Measurements from ENCODE around the gene ADAM19.

Gene ADAM19

DNA sequence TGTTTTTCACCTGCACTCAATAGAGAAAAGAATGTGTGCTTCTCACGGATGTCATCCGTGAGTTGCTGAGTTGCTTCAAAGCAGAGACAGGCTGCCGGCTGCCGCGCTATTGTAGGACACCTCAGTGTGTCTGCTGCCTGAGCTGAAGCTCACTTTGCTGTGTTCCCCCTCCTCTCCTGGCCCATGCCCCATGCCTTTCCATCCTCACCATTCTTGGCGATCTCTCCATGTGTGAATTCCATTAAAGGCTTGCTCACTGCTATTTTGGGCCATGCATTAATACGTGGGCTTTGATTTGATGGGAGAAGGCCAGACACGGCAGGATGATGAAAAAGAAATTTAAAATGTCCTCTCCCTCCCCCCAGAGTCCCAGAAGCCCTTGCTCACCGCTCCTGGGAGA lies 14.5 kb downstream of the ADAM19 start:
- no peak for DNase-seq (ENCODE audit: low spot score)

DNA sequence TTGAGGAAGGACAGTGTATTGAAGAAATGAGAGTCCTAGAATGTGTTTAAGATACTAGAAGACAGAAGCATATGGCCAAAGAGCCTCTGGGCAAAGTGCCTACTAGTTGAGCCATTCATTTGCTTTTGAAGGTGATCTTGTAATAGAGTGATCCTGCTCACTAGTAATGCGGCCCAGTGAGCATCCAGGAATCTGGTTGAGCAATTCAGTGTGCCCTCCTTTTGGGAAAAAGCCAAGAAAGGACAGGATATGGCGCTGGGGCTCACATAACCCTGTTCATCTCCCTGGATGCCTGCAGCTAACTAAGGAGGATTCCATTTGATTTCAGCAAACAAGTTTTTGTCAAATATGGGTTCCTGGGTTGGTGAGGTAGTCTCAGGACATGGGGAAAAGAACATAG lies 16.3 kb downstream of the ADAM19 start:
- DNase-seq (ENCODE audit: low spot score), result no peak

DNA sequence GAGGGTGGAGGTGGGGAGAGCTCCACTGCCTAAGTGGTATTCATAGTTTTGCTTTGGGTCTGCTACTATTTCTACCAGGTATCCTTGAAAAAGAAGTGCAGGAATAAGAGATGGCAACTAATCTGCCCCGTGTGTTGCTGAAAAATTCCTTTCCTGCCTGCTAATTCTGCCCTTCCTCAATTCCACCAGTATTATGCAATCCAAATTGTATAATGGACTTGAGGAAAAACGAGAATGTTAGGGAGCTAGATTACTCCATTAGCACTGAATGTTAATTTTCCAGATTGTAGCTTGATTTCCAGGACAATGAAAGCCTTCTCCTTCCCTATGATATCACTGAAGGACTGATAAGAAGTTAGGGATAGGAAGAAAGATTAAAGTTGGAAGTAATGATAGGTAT lies 16.9 kb downstream of the ADAM19 start:
- DNase-seq (ENCODE audit: low spot score), result no peak

DNA sequence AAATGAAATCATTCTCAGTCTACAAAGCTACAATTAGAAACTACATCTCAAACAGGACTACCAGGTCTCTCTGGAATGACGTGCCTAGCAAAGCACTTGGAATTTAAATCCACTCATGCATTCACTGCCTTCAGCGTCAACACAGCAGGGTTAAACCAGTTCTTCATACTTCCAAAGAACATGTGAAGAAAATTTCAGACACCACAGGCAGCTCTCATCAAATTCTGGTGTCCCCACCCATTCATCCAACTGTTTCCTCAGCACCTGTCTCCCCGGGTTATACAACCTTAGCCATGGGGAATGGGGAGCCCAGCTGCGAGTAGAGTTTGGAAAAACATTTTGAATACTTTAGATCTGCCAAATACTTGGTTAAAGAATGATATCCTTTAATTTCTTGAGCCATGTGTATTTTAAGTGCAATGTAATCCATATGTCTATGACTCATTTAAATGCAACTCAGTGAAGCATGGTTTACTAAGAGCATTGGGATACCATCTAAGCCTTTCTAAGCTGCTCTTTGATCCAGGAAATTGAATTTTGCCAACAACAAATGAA lies 17.5 kb downstream of the ADAM19 start:
- no peak for DNase-seq (ENCODE audit: low spot score)

DNA sequence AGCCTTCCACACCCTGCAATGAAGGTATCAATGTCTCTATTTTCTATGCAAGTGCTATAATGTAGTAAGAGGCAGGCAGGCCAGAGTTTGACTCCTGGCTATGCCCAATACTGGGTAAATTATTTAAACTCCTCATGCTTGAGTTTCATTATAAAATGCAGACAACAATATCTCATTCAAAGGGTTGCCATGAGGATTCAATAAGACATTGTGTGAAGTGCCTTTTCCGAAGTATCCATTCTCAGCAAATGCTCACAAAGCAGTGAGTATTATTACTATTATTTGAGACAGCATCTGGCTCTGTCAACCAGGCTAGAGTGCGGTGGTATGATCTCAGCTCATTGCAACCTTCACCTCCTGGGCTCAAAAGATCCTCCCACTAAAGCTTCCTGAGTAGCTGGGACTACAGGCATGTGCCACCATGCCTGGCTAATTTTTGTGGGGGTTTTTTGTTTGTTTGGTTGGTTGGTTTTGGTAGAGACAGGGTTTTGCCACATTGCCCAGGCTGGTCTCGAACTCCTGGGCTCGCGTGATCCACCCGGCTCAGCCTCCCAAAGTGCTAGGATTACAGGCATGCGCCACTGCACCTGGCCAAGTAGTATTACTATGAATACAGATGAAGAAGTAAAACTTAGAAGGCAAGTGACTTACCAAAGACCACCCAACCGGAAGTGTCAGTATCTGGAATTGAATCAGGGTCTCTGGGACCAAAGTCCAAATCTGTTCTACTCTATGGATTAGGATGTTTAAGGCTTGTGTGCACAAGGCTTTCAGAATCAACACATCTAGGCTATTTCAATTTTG lies 18.8 kb downstream of the ADAM19 start:
- no peak for DNase-seq (ENCODE audit: low spot score)

GRCh38 chr5:157555037-157555640 lies 20.4 kb downstream of the ADAM19 start:
- DNase-seq (ENCODE audit: low spot score), result no peak

DNA sequence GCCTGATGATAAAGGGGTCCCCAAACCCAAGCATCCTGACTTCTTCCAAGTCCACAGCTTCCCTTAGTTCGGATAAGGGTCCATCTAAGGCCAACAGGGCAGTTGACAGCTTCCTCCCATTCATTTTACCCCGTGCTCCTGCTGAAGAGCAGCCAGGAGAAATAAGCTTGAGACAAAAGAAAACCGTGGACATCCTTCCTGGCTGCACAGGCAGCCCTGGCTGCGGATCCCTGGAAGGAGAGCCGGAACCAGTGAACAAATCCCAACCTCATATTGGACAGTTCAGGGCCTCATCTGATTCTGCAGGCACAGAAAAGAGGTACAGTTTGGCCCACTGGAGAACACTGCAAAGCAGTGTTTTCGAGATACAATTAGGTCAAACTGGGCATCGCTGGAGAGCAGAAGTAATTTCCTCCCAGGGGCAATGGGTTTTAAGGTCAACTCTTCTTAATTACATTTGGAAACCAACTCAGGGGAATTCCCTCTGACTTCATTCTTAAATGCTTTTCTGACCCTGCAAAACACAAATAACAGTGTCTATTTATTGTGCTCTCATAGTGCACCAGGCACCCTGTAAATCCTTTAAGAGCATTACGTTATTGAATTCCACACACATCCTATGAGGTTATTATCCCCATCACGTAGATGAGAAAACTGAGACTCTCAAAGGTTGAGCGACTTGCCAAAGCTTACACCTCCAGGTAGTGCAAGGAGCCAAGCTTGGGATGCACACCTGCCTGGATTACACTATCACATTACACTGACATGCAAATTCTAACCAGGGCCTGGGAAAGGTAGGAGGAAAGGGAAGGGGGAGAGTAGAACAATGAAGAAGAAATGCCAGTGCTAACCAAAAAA lies 21.2 kb downstream of the ADAM19 start:
- no peak for DNase-seq (ENCODE audit: low spot score)

DNA sequence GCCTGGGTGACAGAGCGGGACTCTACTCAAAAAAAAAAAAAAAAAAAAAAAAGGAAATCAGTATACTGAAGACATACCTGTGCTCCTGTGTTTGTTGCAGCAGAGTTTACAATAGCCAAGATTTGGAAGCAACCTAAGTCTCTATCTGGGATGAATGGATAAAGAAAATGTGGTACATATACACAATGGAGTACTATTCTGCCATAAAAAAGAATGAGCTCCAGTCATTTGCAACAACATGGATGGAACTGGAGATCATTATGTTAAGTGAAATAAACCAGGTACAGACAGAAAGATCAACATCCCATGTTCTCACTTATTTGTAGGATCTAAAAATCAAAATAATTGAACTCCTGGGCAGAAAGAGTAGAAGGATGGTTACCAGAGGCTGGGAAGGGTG lies 22.9 kb downstream of the ADAM19 start:
- no peak for DNase-seq (ENCODE audit: low spot score)

- DNase-seq (ENCODE audit: low spot score), result no peak
These were observed 24.9 kb downstream of the ADAM19 start for GRCh38 chr5:157550663-157551062.

DNA sequence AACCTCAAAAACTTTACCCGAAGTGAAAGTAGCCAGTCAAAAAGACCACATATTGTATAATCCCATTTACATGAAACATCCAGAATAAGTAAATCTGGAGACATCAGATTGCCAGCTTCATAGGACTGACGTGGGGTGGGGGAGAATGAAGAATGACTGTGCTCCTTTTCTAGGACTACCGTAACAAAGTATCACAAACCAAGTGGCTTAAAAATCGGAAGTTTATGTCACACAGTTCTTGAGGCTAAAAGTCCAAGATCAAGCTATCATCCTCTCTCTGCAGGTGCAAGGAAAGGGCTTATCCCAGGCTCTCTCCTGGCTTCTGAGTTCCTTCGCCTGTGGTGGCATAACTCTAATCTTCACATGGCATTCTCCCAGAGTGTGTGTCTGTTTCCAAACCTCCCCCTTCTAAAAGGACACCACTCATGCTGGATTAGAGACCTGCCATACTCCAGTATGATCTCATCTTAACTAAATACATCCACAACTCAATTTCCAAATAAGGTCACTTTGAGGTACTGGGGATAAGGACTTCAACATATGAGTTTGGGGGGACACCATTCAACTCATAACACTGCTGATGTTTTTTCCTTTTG lies 25.5 kb downstream of the ADAM19 start:
- DNase-seq (ENCODE audit: low spot score), result no peak

GRCh38 chr5:157549283-157549629 lies 26.3 kb downstream of the ADAM19 start:
- no peak for DNase-seq (ENCODE audit: low spot score)

GRCh38 chr5:157548513-157549282 lies 26.9 kb downstream of the ADAM19 start:
- DNase-seq (ENCODE audit: low spot score), result no peak

GRCh38 chr5:157547941-157548512 lies 27.5 kb downstream of the ADAM19 start:
- no peak for DNase-seq (ENCODE audit: low spot score)

GRCh38 chr5:157546456-157547100 lies 29.0 kb downstream of the ADAM19 start:
- no peak for DNase-seq (ENCODE audit: low spot score)

DNA sequence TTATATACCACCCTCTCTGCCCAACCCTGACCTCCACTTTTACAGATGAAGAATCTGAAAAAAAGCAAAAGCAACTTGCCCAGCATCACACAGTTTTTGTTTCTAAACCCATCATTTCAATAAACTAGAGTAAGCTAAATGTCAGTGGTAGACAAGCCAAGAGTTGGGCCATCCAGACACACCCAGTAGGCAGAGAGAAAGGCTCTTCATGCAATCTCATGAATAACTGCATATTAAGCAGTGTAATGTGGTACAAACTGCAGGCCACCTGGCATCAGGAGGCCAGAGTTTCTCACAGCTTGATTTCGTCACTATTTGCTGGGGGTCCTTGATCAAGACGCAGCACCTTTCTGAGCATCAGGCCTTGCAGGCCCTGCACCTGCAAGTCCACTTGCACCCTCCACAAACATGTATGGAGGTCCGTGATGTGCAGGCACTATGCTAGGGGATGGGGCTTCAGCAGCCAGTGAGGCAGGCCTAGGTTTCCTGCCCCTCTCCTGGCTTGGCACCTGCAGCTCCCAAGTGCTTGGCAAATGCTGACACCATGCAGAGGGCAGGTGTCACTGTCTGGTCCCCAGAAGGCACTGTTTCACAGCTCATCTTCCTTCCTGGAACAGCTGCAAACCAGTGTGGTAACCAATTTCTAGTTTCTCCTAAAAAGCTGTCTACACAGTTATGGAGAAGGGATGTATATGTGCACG lies 29.8 kb downstream of the ADAM19 start:
- DNase-seq (ENCODE audit: low spot score), result no peak

DNA sequence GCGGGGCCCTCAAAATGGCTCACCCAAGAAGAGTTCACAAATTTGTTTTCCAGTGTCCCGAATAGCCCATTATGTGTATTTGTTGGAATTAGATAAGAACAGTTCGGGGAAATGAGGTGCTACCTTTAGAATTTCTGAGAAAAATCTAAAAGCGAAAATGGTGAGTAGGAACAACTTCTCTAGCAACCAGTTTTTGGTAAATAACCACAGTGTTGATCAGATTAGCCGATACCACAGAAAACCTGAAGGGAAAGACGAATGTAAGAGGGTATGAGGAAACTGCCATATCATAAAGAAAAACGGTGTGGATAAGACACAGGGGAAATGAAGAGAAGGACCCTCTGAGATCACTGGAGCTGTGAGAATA lies 31.0 kb downstream of the ADAM19 start:
- no peak for DNase-seq (ENCODE audit: low spot score)

DNA sequence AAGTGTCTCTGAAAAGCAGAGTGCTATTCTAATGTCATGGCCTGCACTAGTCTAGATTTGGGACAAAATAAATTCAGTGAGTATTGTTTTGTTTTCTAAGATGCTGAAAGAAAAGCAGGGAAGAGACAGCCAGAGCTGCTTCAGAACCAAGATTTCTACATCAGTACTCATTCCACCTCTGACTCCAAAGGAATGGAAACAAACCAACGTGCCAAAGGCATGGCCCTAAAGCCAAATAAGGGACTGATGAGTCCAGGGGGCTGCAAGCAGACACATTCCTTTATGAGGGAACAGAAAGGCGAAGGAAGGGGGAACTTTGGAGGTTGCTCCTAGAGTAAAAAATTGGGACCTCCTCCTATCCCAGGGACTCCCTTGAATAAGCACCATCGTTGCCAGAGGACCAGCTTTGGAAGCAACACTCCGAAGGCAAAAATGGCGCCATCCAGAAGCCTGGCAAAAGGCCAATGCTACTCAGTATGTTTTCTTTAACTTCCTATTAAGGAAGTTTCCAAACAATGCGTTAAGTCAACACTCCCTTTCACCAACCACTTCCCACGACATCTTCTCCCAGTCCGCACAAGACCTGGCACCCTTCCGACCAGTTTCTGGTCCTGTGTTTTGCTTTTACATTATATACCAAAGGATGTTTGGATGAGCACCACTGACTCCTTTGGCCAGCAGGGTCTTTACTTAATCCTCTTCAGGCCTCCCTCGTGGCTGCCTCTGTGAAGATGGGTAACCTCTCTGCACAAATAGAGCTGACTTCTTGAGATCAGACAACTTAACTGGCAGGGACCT lies 31.6 kb downstream of the ADAM19 start:
- no peak for DNase-seq (ENCODE audit: low spot score)

GRCh38 chr5:157542282-157543000 lies 33.1 kb downstream of the ADAM19 start:
- DNase-seq (ENCODE audit: low spot score), result no peak
